ENCODE results near the gene C1QTNF6. TPM values are rescaled to one million over a fixed set of nuclear protein-coding genes. Genes with fewer than 3 reads are reported as not detected.

Gene C1QTNF6
- total RNA-seq, 4 donors from 2014 or later, result 0.83 to 2.9 (median 1.3) TPM

GRCh38 chr22:37221424-37222333 lies 33.6 kb upstream of the C1QTNF6 start:
- whole genome bisulfite sequencing, result 92% methylated on average over 9 of the region's 10 CpGs
- Histone ChIP-seq H3K36me3 (no peaks in the 10 kb centered on the region), H3K4me3 (no peak overlapping the region), H3K27ac (replicated peaks in 1 of 4) (no peak overlapping the region), H3K9me3 (no peaks in the 10 kb centered on the region), H3K4me1 (no peaks in the 10 kb centered on the region), H3K27me3 (peaks cover 0 to 40% (median 0%) of the 10 kb centered on the region in 4 donors)
- intact Hi-C loops (cut with DNase I), result no loop called here
- no peak for TF ChIP-seq EP300 (IDR thresholded peaks at IDR 0.05)
- no peak for DNase-seq (ENCODE audit: extremely low spot score)

GRCh38 chr22:37220543-37220981 lies 32.5 kb upstream of the C1QTNF6 start:
- TF ChIP-seq EP300 (IDR thresholded peaks at IDR 0.05) (no peak), POLR2A (IDR thresholded peaks at IDR 0.05; ENCODE audit: low read depth) (no peak), CTCF (IDR thresholded peaks at IDR 0.05) (no peak), POLR2AphosphoS5 (IDR thresholded peaks at IDR 0.05) (no peak)
- no peaks in the 10 kb centered on the region for H3K9me3 ChIP-seq
- no peaks in the 10 kb centered on the region for H3K36me3 ChIP-seq
- intact Hi-C loops (cut with DNase I), result no loop called here
- WGBS, result 71% methylated on average over 4 of the region's 4 CpGs
- no peak overlapping the region for H3K4me3 ChIP-seq
- peaks cover 0 to 43% (median 0%) of the 10 kb centered on the region in 4 donors for H3K27me3 ChIP-seq
- H3K27ac ChIP-seq (replicated peaks in 1 of 4), result no peak overlapping the region
- no peak for DNase-seq (ENCODE audit: extremely low spot score)
- no peaks in the 10 kb centered on the region for H3K4me1 ChIP-seq

- Histone ChIP-seq H3K4me1 (no peaks in the 10 kb centered on the region), H3K36me3 (no peaks in the 10 kb centered on the region), H3K9me3 (no peaks in the 10 kb centered on the region), H3K4me3 (no peak overlapping the region), H3K27me3 (peaks cover 0 to 43% (median 0%) of the 10 kb centered on the region in 4 donors), H3K27ac (replicated peaks in 1 of 4) (no peak overlapping the region)
- TF ChIP-seq POLR2A (IDR thresholded peaks at IDR 0.05; ENCODE audit: low read depth) (no peak), CTCF (IDR thresholded peaks at IDR 0.05) (no peak), EP300 (IDR thresholded peaks at IDR 0.05) (no peak), POLR2AphosphoS5 (IDR thresholded peaks at IDR 0.05) (no peak)
- 79% methylated on average over 6 of the region's 6 CpGs for WGBS
- intact Hi-C loops (cut with DNase I), result no loop called here
- no peak for DNase-seq (ENCODE audit: extremely low spot score)
These were observed 31.5 kb upstream of the C1QTNF6 start for GRCh38 chr22:37219533-37219932.

GRCh38 chr22:37218771-37219411 lies 30.8 kb upstream of the C1QTNF6 start:
- 35% methylated on average over 7 of the region's 7 CpGs for WGBS
- TF ChIP-seq EP300 (IDR thresholded peaks at IDR 0.05) (no peak), POLR2AphosphoS5 (IDR thresholded peaks at IDR 0.05) (no peak), POLR2A (IDR thresholded peaks at IDR 0.05; ENCODE audit: low read depth) (no peak), CTCF (IDR thresholded peaks at IDR 0.05) (no peak)
- no peak overlapping the region for H3K4me3 ChIP-seq
- no peaks in the 10 kb centered on the region for H3K4me1 ChIP-seq
- H3K27me3 ChIP-seq, result peaks cover 0 to 46% (median 0%) of the 10 kb centered on the region in 4 donors
- DNase-seq (ENCODE audit: extremely low spot score), result no peak
- H3K36me3 ChIP-seq, result no peaks in the 10 kb centered on the region
- H3K9me3 ChIP-seq, result no peaks in the 10 kb centered on the region
- no peak overlapping the region for H3K27ac ChIP-seq (replicated peaks in 1 of 4)
- intact Hi-C loops (cut with DNase I), result no loop called here

GRCh38 chr22:37218399-37218770 lies 30.3 kb upstream of the C1QTNF6 start:
- H3K27me3 ChIP-seq, result peaks cover 0 to 51% (median 0%) of the 10 kb centered on the region in 4 donors
- intact Hi-C loops (cut with DNase I), result no loop called here
- H3K4me1 ChIP-seq, result no peaks in the 10 kb centered on the region
- TF ChIP-seq CTCF (IDR thresholded peaks at IDR 0.05) (no peak), EP300 (IDR thresholded peaks at IDR 0.05) (no peak), POLR2A (IDR thresholded peaks at IDR 0.05; ENCODE audit: low read depth) (no peak), POLR2AphosphoS5 (IDR thresholded peaks at IDR 0.05) (no peak)
- 86% methylated on average over 6 of the region's 6 CpGs for WGBS
- H3K36me3 ChIP-seq, result no peaks in the 10 kb centered on the region
- H3K27ac ChIP-seq (replicated peaks in 1 of 4), result no peak overlapping the region
- DNase-seq (ENCODE audit: extremely low spot score), result no peak
- H3K4me3 ChIP-seq, result no peak overlapping the region
- no peaks in the 10 kb centered on the region for H3K9me3 ChIP-seq
